SJSA1 (cell line): Measurements from ENCODE around the gene LCE3B. TPM values are rescaled to one million over a fixed set of nuclear protein-coding genes. Genes with fewer than 3 reads are reported as not detected.

Experiments
- DNase-seq, 2 experiments: peaks; one replicate each; pipeline ENCODE4 v3.0.0-alpha.2; 2015 to 2020; ENCODE audit warnings: low spot score in 2 of 2, low read depth in 1 of 2
- H3K27ac ChIP-seq: fragments of 250-450 bp; sonication (Bioruptor Pico); 2 replicates; pipeline ENCODE4 v1.5.1; 2020; ENCODE audit warnings: mild to moderate bottlenecking, moderate library complexity
- H3K27me3 ChIP-seq: fragments of 250-450 bp; sonication (Bioruptor Pico); replicated peaks from 2 replicates; pipeline ENCODE4 v1.5.1; 2020; ENCODE audit warnings: mild to moderate bottlenecking, moderate library complexity
- H3K36me3 ChIP-seq: fragments of 250-450 bp; sonication (Bioruptor Pico); 2 replicates; pipeline ENCODE4 v1.5.1; 2020; ENCODE audit warnings: mild to moderate bottlenecking
- H3K4me1 ChIP-seq: fragments of 250-450 bp; sonication (Bioruptor Pico); replicated peaks from 2 replicates; pipeline ENCODE4 v1.6.1; 2021; ENCODE audit warnings: mild to moderate bottlenecking
- H3K4me3 ChIP-seq: fragments of 250-450 bp; sonication (Bioruptor Pico); 2 replicates; pipeline ENCODE4 v1.5.1; 2020; ENCODE audit warnings: mild to moderate bottlenecking
- H3K9me3 ChIP-seq: fragments of 250-450 bp; sonication (Bioruptor Pico); replicated peaks from 2 replicates; pipeline ENCODE4 v1.5.1; 2020; ENCODE audit warnings: mild to moderate bottlenecking
- total RNA-seq: library from RNA; depleted of rRNA; stranded (reverse); fragments of >200 nt; shearing (Covaris generic); gene quantifications from 2 replicates; pipeline ENCODE4 v1.2.3, GENCODE V29; 2014; rRNA removed

The LCE3B gene
- total RNA-seq, 1 experiment from 2014 or later, result not detected

DNA sequence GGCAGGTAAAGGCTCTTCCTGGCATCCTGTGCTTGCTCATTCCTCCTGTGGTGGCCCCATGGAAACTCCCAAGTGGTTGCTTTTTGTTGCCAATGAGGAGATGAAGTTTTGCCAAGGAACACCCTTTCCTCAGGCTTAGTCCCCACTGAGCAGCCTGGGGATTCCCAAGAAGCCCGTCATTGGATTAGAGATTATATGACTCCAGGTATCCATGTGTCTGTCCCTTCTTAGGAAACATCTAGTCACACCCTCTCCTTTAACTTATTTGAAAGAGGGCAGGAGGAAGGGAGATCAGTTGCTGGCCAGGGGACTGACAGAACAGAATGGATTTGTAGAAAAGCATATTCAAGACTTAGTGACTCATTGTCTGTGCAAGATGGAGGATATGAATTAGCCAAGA lies 13.1 kb downstream of the LCE3B start:
- Histone ChIP-seq H3K27ac (no peak overlapping the region), H3K9me3 (no peaks in the 10 kb centered on the region), H3K4me1 (no peaks in the 10 kb centered on the region), H3K27me3 (no peaks in the 10 kb centered on the region), H3K4me3 (no peak overlapping the region), H3K36me3 (no peaks in the 10 kb centered on the region)
- DNase-seq, result no peak

DNA sequence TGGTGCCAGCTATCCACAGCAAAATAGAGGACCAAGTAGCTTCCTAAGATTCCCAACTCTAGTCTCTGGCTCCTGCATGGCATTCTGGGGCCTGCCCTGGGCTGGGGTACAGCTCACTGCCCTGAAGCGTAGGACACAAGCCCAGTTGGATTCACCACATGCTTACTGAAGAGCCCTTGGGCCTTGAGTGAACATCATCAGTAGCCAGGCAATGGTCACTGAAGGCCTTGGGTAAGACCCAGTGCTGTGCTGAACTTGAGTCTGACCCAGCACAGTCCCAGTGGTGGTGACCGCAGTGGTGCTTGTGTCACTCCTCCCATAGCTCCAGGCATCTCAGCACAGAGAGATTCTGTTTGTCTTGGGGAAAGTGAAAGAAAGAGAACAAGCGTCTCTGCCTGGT lies 17.0 kb downstream of the LCE3B start:
- H3K36me3 ChIP-seq, result no peaks in the 10 kb centered on the region
- no peak for DNase-seq
- no peaks in the 10 kb centered on the region for H3K4me1 ChIP-seq
- no peaks in the 10 kb centered on the region for H3K27me3 ChIP-seq
- no peaks in the 10 kb centered on the region for H3K9me3 ChIP-seq
- no peak overlapping the region for H3K27ac ChIP-seq
- no peak overlapping the region for H3K4me3 ChIP-seq

DNA sequence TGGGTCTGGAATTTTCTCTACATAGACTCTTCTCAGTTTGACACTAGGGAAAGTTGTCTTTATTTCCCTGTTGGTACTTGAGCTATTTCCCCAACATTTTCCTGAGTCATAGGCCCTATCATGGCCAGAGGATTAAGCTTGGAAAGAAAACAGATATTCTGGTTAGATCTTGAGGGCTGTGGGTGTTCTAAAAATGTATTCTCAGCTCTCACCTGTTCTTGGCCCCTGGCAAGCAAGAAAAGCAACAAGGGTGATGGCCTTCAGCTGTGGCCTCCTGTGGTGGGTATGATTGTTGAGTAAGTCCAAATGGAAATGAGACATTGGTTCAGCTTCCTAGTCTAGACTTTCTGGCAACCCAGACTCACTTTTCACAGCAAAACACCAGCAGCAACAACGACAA lies 26.7 kb downstream of the LCE3B start:
- no peaks in the 10 kb centered on the region for H3K9me3 ChIP-seq
- H3K36me3 ChIP-seq, result no peaks in the 10 kb centered on the region
- H3K4me1 ChIP-seq, result no peaks in the 10 kb centered on the region
- peaks cover 12% of the 10 kb centered on the region for H3K27me3 ChIP-seq
- no peak overlapping the region for H3K27ac ChIP-seq
- no peak overlapping the region for H3K4me3 ChIP-seq
- no peak for DNase-seq

DNA sequence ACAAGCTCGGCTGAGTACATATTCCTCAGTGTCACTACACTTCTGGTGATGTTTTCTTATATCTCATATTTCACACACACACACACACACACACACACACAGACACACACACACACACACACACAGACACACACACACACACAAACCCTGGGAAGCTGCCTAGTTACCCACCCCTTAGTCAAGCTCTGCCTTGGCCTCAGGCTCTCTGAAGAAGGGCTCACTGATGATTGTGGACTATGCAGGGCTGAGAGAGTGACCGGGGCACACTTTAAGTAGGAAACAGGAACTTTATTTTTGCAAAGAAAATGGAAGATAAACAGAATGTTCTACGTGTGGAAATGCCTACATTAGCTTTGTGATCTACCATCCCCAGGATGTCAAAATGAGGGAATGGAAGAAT lies 30.3 kb downstream of the LCE3B start:
- Histone ChIP-seq H3K4me1 (no peaks in the 10 kb centered on the region), H3K36me3 (no peaks in the 10 kb centered on the region), H3K27ac (no peak overlapping the region), H3K4me3 (no peak overlapping the region), H3K9me3 (no peaks in the 10 kb centered on the region), H3K27me3 (peaks cover 12% of the 10 kb centered on the region)
- no peak for DNase-seq

DNA sequence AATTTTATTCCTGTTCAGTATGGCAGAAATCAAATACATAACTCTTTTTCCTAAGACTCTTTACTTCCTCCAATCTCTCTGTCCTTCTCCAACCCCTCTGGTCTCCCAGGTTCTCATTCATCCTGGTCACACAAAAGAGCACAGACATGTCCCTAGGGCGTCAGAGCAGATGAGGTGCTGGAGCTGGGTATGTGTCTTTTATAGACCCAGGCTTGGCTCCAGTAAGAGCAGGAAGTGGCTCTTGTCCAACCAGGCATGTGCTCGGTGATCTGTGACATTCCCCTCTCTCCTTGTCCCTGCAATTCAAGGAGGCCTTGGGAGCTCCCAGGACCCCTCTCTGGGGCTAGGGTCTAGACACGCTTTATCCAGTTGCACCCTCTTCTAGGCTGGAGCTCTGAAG lies 31.5 kb downstream of the LCE3B start:
- Histone ChIP-seq H3K27me3 (peaks cover 12% of the 10 kb centered on the region), H3K27ac (no peak overlapping the region), H3K9me3 (no peaks in the 10 kb centered on the region), H3K4me1 (no peaks in the 10 kb centered on the region), H3K4me3 (no peak overlapping the region), H3K36me3 (no peaks in the 10 kb centered on the region)
- DNase-seq, result no peak

DNA sequence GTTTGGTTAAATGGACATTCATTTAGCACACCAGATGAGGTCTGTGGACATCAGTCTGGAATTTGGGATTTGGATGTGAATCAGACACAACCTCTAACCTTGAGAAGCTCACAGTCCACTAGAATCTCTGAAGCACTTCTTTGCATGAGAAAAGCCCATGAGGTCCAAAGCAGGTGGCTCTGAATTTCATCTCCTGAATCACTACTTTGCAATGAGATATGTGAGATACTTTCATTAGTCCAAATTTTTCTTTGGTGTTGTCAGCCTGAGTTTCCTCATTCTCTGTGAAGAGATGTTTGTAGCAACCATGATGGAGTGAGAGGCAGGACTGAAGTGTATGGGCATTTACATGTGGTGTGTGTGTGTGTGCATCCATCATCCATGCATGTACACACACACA lies 33.0 kb downstream of the LCE3B start:
- no peak for DNase-seq
- H3K27ac ChIP-seq, result no peak overlapping the region

DNA sequence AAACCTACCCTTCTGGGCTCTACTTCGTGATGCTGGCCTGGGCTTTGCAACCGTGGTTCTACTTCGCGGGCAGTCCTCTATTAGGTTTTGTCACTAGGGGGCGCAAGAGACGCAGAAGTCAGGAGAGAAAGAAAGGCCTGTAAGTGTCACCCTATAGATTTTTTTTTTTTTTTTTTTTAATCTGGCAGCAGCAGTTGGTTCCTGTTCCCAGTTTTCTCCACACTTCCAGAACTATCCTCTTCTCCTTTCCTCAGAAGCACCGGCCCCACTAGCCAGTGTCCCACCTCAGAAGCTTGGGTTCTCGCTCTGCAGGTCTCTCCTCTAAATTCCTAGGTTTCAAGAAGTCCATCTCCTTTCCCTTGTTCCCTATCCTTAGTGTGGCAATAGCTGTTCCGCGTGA lies 40.5 kb downstream of the LCE3B start:
- no peak overlapping the region for H3K4me3 ChIP-seq
- no peaks in the 10 kb centered on the region for H3K4me1 ChIP-seq
- H3K9me3 ChIP-seq, result no peaks in the 10 kb centered on the region
- 0 out of 2 replicates have a peak, but pooled peaks cover 8% of the 10 kb centered on the region for H3K27me3 ChIP-seq
- H3K36me3 ChIP-seq, result no peaks in the 10 kb centered on the region
- peak; percentile 49 to 72 for DNase-seq
- H3K27ac ChIP-seq, result no peak overlapping the region

More for the DNA sequence above, 33.0 kb downstream of the LCE3B start:
- Histone ChIP-seq H3K4me3 (no peak overlapping the region), H3K9me3 (no peaks in the 10 kb centered on the region), H3K36me3 (no peaks in the 10 kb centered on the region), H3K4me1 (no peaks in the 10 kb centered on the region), H3K27me3 (peaks cover 4% of the 10 kb centered on the region)

DNA sequence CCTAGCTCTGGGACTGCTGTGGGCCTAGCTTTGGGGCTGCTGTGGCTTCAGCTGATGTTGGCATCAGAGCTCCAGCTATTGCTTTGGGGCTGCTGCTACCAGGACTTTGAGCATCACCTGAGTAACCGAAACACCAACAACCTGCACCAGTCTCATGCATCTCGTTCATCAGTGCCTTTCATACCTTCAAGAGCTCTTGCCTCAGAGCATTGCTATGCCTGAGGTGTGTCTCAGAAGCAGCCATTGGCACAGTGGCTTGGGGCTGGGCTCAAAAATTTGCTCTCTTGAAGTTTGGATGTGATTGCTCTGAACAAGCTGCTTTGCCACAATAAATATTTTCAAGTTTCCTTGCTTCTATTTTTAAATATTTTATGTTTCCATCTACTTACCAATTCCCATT lies 42.8 kb downstream of the LCE3B start:
- H3K36me3 ChIP-seq, result no peaks in the 10 kb centered on the region
- no peak overlapping the region for H3K4me3 ChIP-seq
- no peaks in the 10 kb centered on the region for H3K4me1 ChIP-seq
- H3K27ac ChIP-seq, result no peak overlapping the region
- 0 out of 2 replicates have a peak, but pooled peaks cover 5% of the 10 kb centered on the region for H3K27me3 ChIP-seq
- H3K9me3 ChIP-seq, result no peaks in the 10 kb centered on the region
- DNase-seq, result no peak

DNA sequence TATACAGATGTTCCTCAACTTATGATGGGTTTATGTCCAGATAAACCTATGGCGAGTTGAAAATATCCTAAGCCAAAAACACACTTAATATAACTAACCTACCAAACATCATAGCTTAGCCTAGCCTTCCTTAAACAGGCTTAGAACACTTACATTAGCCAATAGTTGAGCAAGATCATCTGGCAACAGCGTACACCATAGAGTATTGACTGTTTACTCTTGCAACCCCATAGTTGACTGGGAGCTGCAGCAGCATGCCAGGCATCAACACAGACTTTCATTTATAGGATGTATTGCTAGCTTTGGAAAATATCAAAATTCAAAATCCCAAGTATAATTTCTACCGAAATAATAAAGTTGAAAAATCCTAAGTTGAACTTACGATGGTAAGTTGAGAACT lies 44.1 kb downstream of the LCE3B start:
- Histone ChIP-seq H3K4me1 (no peaks in the 10 kb centered on the region), H3K27me3 (0 out of 2 replicates have a peak, but pooled peaks cover 5% of the 10 kb centered on the region), H3K36me3 (no peaks in the 10 kb centered on the region), H3K4me3 (no peak overlapping the region), H3K9me3 (no peaks in the 10 kb centered on the region), H3K27ac (no peak overlapping the region)
- DNase-seq, result no peak

DNA sequence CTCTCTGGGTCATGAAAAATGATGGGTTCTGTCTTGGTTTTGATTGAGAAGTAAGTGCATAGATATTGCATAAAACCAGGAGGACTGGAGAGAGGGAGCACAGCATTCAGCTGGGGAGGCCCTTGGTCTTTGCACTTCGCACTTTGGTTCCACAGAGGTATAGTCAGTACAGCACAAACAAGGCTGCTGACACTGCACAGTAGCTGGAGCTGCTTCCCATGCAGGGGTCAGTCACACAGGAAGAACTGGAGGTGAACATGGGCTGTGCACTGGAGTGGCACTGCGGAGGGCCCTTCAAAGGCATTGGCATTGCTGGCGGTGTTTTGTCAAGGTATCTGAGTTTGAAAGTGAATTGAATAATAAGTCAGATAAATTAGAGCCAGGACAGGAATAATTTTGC lies 45.0 kb downstream of the LCE3B start:
- H3K4me1 ChIP-seq, result no peaks in the 10 kb centered on the region
- DNase-seq, result no peak
- no peaks in the 10 kb centered on the region for H3K36me3 ChIP-seq

DNA sequence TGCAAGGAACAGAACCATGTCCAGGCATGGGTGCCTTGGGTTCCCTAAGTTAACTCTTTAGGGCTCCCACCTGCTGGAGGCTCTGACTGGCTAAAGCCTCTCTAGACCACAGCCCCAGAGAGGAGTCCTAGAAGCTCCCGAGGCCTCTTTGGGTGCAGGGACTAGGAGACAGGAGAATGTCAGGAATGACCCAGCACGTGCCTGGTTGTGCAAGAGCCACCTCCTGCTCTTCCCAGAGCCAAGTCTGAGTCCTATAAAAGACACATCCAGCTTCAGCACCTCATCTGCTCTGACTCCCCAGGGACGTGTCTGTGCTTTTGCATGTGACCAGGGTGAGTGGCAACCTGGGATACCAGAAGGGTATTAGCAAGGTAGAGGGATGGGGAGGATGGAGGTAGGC lies 49.5 kb downstream of the LCE3B start, which contains the start of gene LCE2D:
LCE2D (plus strand) TSS at position 283 of the 400 bp plus-strand sequence. CDS start 726 bp downstream, outside the sequence.
- no peaks in the 10 kb centered on the region for H3K36me3 ChIP-seq
- no peaks in the 10 kb centered on the region for H3K9me3 ChIP-seq
- H3K27me3 ChIP-seq, result no peaks in the 10 kb centered on the region
- DNase-seq, result no peak
- H3K27ac ChIP-seq, result no peak within 1 kb of the TSS
- H3K4me1 ChIP-seq, result no peaks in the 10 kb centered on the region
- no peak within 1 kb of the TSS for H3K4me3 ChIP-seq

More for the DNA sequence above, 45.0 kb downstream of the LCE3B start:
- 0 out of 2 replicates have a peak, but pooled peaks cover 5% of the 10 kb centered on the region for H3K27me3 ChIP-seq
- no peak overlapping the region for H3K4me3 ChIP-seq
- H3K9me3 ChIP-seq, result no peaks in the 10 kb centered on the region
- no peak overlapping the region for H3K27ac ChIP-seq

Other genes starting within 250 kb of the LCE3B start
- gene CRNN, start 199.5 kb upstream of the LCE3B start, total RNA-seq, result 0.16 TPM in 1 of 2 replicates, not detected in the other
- gene LCE5A, start 103.0 kb upstream of the LCE3B start, total RNA-seq, result not detected in 2 replicates
- gene CRCT1, start 99.3 kb upstream of the LCE3B start, total RNA-seq, result not detected in 2 replicates
- gene LCE3E, start 47.0 kb upstream of the LCE3B start, total RNA-seq, result not detected in 2 replicates
- not detected in 2 replicates for gene LCE3D, start 33.3 kb upstream of the LCE3B start, total RNA-seq
- not detected in 2 replicates for gene LCE3C, start 13.6 kb upstream of the LCE3B start, total RNA-seq
- not detected in 2 replicates for gene LCE3A, start 9.3 kb downstream of the LCE3B start, total RNA-seq
- gene LCE2D, start 49.6 kb downstream of the LCE3B start, total RNA-seq, result not detected in 2 replicates
- not detected in 2 replicates for gene LCE2C, start 61.5 kb downstream of the LCE3B start, total RNA-seq
- gene LCE2B, start 72.3 kb downstream of the LCE3B start, total RNA-seq, result not detected in 2 replicates
- not detected in 2 replicates for gene LCE2A, start 84.5 kb downstream of the LCE3B start, total RNA-seq
- gene LCE4A, start 94.3 kb downstream of the LCE3B start, total RNA-seq, result not detected in 2 replicates
- gene KPRP, start 144.2 kb downstream of the LCE3B start, total RNA-seq, result not detected in 2 replicates
- not detected in 2 replicates for gene LCE1F, start 161.3 kb downstream of the LCE3B start, total RNA-seq
- gene LCE1E, start 172.4 kb downstream of the LCE3B start, total RNA-seq, result not detected in 2 replicates
- gene LCE1D, start 182.9 kb downstream of the LCE3B start, total RNA-seq, result not detected in 2 replicates
- not detected in 2 replicates for gene LCE1C, start 192.8 kb downstream of the LCE3B start, total RNA-seq
- not detected in 2 replicates for gene LCE1B, start 198.2 kb downstream of the LCE3B start, total RNA-seq
- not detected in 2 replicates for gene LCE1A, start 213.7 kb downstream of the LCE3B start, total RNA-seq
- gene LCE6A, start 229.0 kb downstream of the LCE3B start, total RNA-seq, result not detected in 2 replicates
- not detected in 2 replicates for gene LCE7A, start 246.2 kb downstream of the LCE3B start, total RNA-seq